Trophoblast cell (in vitro differentiated cells and primary cell): ENCODE data around the gene CRMP1.

ENCODE experiments used
- DNase-seq, 2 donors: peaks; one replicate each; pipeline ENCODE4 v3.0.0-alpha.2; 2016
- H2AFZ ChIP-seq: 2 replicates; pipeline ENCODE4 v1.6.1; 2013; ENCODE audit warnings: low read length, moderate library complexity, mild to moderate bottlenecking; ENCODE audit not compliant: insufficient read depth, poor library complexity
- H2AK5ac ChIP-seq: 2 replicates; pipeline ENCODE4 v1.6.1; 2013; ENCODE audit warnings: mild to moderate bottlenecking, low read length
- H2BK120ac ChIP-seq: 2 replicates; pipeline ENCODE4 v1.6.1; 2013; ENCODE audit warnings: low read length, mild to moderate bottlenecking, moderate library complexity; ENCODE audit not compliant: insufficient read depth, poor library complexity
- H2BK12ac ChIP-seq: 2 replicates; pipeline ENCODE4 v1.6.1; 2013; ENCODE audit warnings: mild to moderate bottlenecking, low read length, moderate library complexity
- H2BK5ac ChIP-seq: 2 replicates; pipeline ENCODE4 v1.6.1; 2013; ENCODE audit warnings: low read length, low read depth, moderate library complexity, mild to moderate bottlenecking; ENCODE audit not compliant: poor library complexity
- H3K14ac ChIP-seq: 2 replicates; pipeline ENCODE4 v1.6.1; 2013; ENCODE audit warnings: mild to moderate bottlenecking, low read length
- H3K18ac ChIP-seq: 2 replicates; pipeline ENCODE4 v1.6.1; 2013; ENCODE audit warnings: mild to moderate bottlenecking, low read length
- H3K23ac ChIP-seq: 2 replicates; pipeline ENCODE4 v1.6.1; 2013; ENCODE audit warnings: low read length
- H3K27ac ChIP-seq: 2 replicates; pipeline ENCODE4 v1.5.1; 2013; ENCODE audit warnings: low read depth, mild to moderate bottlenecking, inconsistent platforms, low read length, moderate library complexity
- H3K27me3 ChIP-seq: 2 replicates; pipeline ENCODE4 v1.6.1; 2013; ENCODE audit warnings: inconsistent platforms, mild to moderate bottlenecking, low read length, moderate library complexity; ENCODE audit not compliant: insufficient read depth
- H3K36me3 ChIP-seq, 2 experiments: 1 replicate in 1 of 2; 2 replicates in 1 of 2; pipeline ENCODE4 v1.6.1; 2013; ENCODE audit warnings: low read length in 2 of 2, mild to moderate bottlenecking in 2 of 2, moderate library complexity in 1 of 2; ENCODE audit not compliant: insufficient read depth in 2 of 2, control insufficient read depth in 1 of 2
- H3K4ac ChIP-seq: 2 replicates; pipeline ENCODE4 v1.6.1; 2013; ENCODE audit warnings: low read depth, mild to moderate bottlenecking, low read length, moderate library complexity
- H3K4me1 ChIP-seq, 2 experiments: 1 replicate in 1 of 2; 2 replicates in 1 of 2; pipeline ENCODE4 v1.6.1; 2013; ENCODE audit warnings: low read length in 2 of 2, mild to moderate bottlenecking in 2 of 2, moderate library complexity in 1 of 2; ENCODE audit not compliant: insufficient read depth in 2 of 2, control insufficient read depth in 1 of 2
- H3K4me2 ChIP-seq: 2 replicates; pipeline ENCODE4 v1.6.1; 2013; ENCODE audit warnings: inconsistent platforms, mild to moderate bottlenecking, low read length, moderate library complexity
- H3K4me3 ChIP-seq: 2 replicates; pipeline ENCODE4 v1.5.1; 2013; ENCODE audit warnings: mild to moderate bottlenecking, low read depth, low read length, inconsistent platforms
- H3K79me1 ChIP-seq: one replicate; pipeline ENCODE4 v1.6.1; 2013; ENCODE audit warnings: low read length
- H3K79me2 ChIP-seq: 2 replicates; pipeline ENCODE4 v1.6.1; 2013; ENCODE audit warnings: low read length, mild to moderate bottlenecking; ENCODE audit not compliant: control insufficient read depth, insufficient read depth, poor library complexity
- H3K9ac ChIP-seq: 2 replicates; pipeline ENCODE4 v1.6.1; 2013; ENCODE audit warnings: mild to moderate bottlenecking, low read length
- H3K9me3 ChIP-seq: 2 replicates; pipeline ENCODE4 v1.6.1; 2013; ENCODE audit warnings: low read depth, mild to moderate bottlenecking, control low read depth, inconsistent platforms, low read length; ENCODE audit not compliant: insufficient read depth
- H4K12ac ChIP-seq: 2 replicates; pipeline ENCODE4 v1.6.1; 2013; ENCODE audit warnings: low read depth, mild to moderate bottlenecking, low read length, moderate library complexity
- H4K8ac ChIP-seq: 2 replicates; pipeline ENCODE4 v1.6.1; 2013; ENCODE audit warnings: low read depth, mild to moderate bottlenecking, low read length, moderate library complexity
- H4K91ac ChIP-seq: one replicate; pipeline ENCODE4 v1.6.1; 2013; ENCODE audit warnings: low read depth, mild to moderate bottlenecking, low read length, moderate library complexity
- WGBS: extraction: QIAGEN DNeasy Blood & Tissue Kit; methylation state at CpG from one replicate; pipeline ENCODE4 v1.1.7; 2013; ENCODE audit warnings: missing lambda C conversion rate; ENCODE audit not compliant: insufficient read length, insufficient coverage; ENCODE audit errors: extremely low coverage; 5-methylcytosine and 5-hydroxymethylcytosine counted together

CRMP1 gene

GRCh38 chr4:5816851-5817375, 76.0 kb downstream of the CRMP1 start:
- Histone ChIP-seq H3K23ac (no peak overlapping the region), H3K9me3 (peaks cover 2% of the 10 kb centered on the region), H3K79me2 (no peaks in the 10 kb centered on the region), H2BK5ac (no peak overlapping the region), H4K12ac (no peak overlapping the region), H3K36me3 (peaks cover 13 to 33% of the 10 kb centered on the region in 2 experiments), H3K27ac (no peak overlapping the region), H3K79me1 (no peaks in the 10 kb centered on the region), H3K18ac (no peak overlapping the region), H2AK5ac (no peak overlapping the region), H3K14ac (no peak overlapping the region), H3K4me2 (no peak overlapping the region), H2BK120ac (no peak overlapping the region), H4K8ac (no peak overlapping the region), H2AFZ (no peak overlapping the region), H4K91ac (no peak overlapping the region), H3K9ac (no peak overlapping the region), H3K4me1 (no peaks in the 10 kb centered on the region), H2BK12ac (no peak overlapping the region), H3K4ac (no peak overlapping the region), H3K4me3 (no peak overlapping the region), H3K27me3 (no peaks in the 10 kb centered on the region)
- no peak for DNase-seq
- WGBS: no CpG with 5 or more reads among the region's 12 CpGs

- Histone ChIP-seq H2AFZ (no peak overlapping the region), H4K91ac (no peak overlapping the region), H3K4ac (no peak overlapping the region), H3K4me2 (no peak overlapping the region), H2AK5ac (no peak overlapping the region), H2BK5ac (no peak overlapping the region), H3K27ac (no peak overlapping the region), H3K79me2 (no peaks in the 10 kb centered on the region), H2BK120ac (no peak overlapping the region), H2BK12ac (no peak overlapping the region), H3K9ac (no peak overlapping the region), H3K27me3 (no peaks in the 10 kb centered on the region), H3K79me1 (no peaks in the 10 kb centered on the region), H3K18ac (no peak overlapping the region), H3K14ac (no peak overlapping the region), H3K4me3 (no peak overlapping the region), H3K23ac (no peak overlapping the region), H3K9me3 (peaks cover 2% of the 10 kb centered on the region), H4K8ac (no peak overlapping the region), H3K36me3 (peaks cover 19 to 39% of the 10 kb centered on the region in 2 experiments), H4K12ac (no peak overlapping the region), H3K4me1 (no peaks in the 10 kb centered on the region)
- WGBS: no CpG with 5 or more reads among the region's 8 CpGs
- DNase-seq: no peak
Observed at GRCh38 chr4:5816101-5816500, 76.8 kb downstream of the CRMP1 start.

GRCh38 chr4:5815641-5816040, 77.2 kb downstream of the CRMP1 start:
- peaks cover 2% of the 10 kb centered on the region for H3K9me3 ChIP-seq
- no peaks in the 10 kb centered on the region for H3K27me3 ChIP-seq
- WGBS: no CpG with 5 or more reads among the region's 5 CpGs
- no peak overlapping the region for H4K91ac ChIP-seq
- H3K18ac ChIP-seq: no peak overlapping the region
- H3K36me3 ChIP-seq: peaks cover 20 to 39% of the 10 kb centered on the region in 2 experiments
- H3K79me2 ChIP-seq: no peaks in the 10 kb centered on the region
- no peak overlapping the region for H3K23ac ChIP-seq
- H4K12ac ChIP-seq: no peak overlapping the region
- H3K14ac ChIP-seq: no peak overlapping the region
- no peak overlapping the region for H2BK5ac ChIP-seq
- H2AFZ ChIP-seq: no peak overlapping the region
- no peak overlapping the region for H3K27ac ChIP-seq
- DNase-seq: no peak
- H3K9ac ChIP-seq: no peak overlapping the region
- no peak overlapping the region for H2AK5ac ChIP-seq
- H3K4me1 ChIP-seq: no peaks in the 10 kb centered on the region
- no peak overlapping the region for H3K4me3 ChIP-seq
- H3K4me2 ChIP-seq: no peak overlapping the region
- H3K4ac ChIP-seq: no peak overlapping the region
- no peaks in the 10 kb centered on the region for H3K79me1 ChIP-seq
- H2BK120ac ChIP-seq: no peak overlapping the region
- H4K8ac ChIP-seq: no peak overlapping the region
- no peak overlapping the region for H2BK12ac ChIP-seq

GRCh38 chr4:5814421-5814820, 78.5 kb downstream of the CRMP1 start:
- H3K79me1 ChIP-seq: no peaks in the 10 kb centered on the region
- no peak overlapping the region for H3K4ac ChIP-seq
- no peak overlapping the region for H3K9ac ChIP-seq
- H4K12ac ChIP-seq: no peak overlapping the region
- no peak overlapping the region for H3K18ac ChIP-seq
- no peaks in the 10 kb centered on the region for H3K79me2 ChIP-seq
- H3K23ac ChIP-seq: no peak overlapping the region
- no peak overlapping the region for H2AK5ac ChIP-seq
- DNase-seq: no peak
- H3K27me3 ChIP-seq: no peaks in the 10 kb centered on the region
- WGBS: no CpG with 5 or more reads among the region's 6 CpGs
- H3K9me3 ChIP-seq: peaks cover 2% of the 10 kb centered on the region
- H2AFZ ChIP-seq: no peak overlapping the region
- H2BK120ac ChIP-seq: no peak overlapping the region
- H2BK12ac ChIP-seq: no peak overlapping the region
- no peak overlapping the region for H3K27ac ChIP-seq
- no peak overlapping the region for H3K4me3 ChIP-seq
- peaks cover 25 to 45% of the 10 kb centered on the region in 2 experiments for H3K36me3 ChIP-seq
- no peak overlapping the region for H4K91ac ChIP-seq
- no peaks in the 10 kb centered on the region for H3K4me1 ChIP-seq
- no peak overlapping the region for H3K4me2 ChIP-seq
- H4K8ac ChIP-seq: no peak overlapping the region
- no peak overlapping the region for H2BK5ac ChIP-seq
- no peak overlapping the region for H3K14ac ChIP-seq
